ENCODE measurements around the gene FHAD1. TPM values are rescaled to one million over a fixed set of nuclear protein-coding genes. Genes with fewer than 3 reads are reported as not detected.

Gene FHAD1
- total and polyA plus RNA-seq, 4 donors = under 0.01 to 0.13 (median 0.05) TPM; not detected in 1

- H3K4me3 ChIP-seq (ENCODE audit: low read depth in 1 of 3, low read length in 3 of 3) = no peak overlapping the region
- H3K4me1 ChIP-seq (ENCODE audit: control insufficient read depth in 4 of 4, insufficient read depth in 4 of 4, low read length in 3 of 4) = peaks cover 0 to 12% (median 10%) of the 10 kb centered on the region in 4 donors
- DNase-seq (ENCODE audit: low spot score) = no peak
- H3K27ac ChIP-seq (ENCODE audit: low read depth in 1 of 2, low read length in 2 of 2) = no peak overlapping the region
- H3K36me3 ChIP-seq (ENCODE audit: control insufficient read depth in 4 of 4, insufficient read depth in 3 of 4, low read depth in 1 of 4, low read length in 3 of 4) = no peaks in the 10 kb centered on the region
- 83% methylated on average over 4 of the region's 4 CpGs for WGBS
- no peaks in the 10 kb centered on the region for H3K27me3 ChIP-seq (ENCODE audit: control insufficient read depth in 4 of 4, insufficient read depth in 4 of 4, low read length in 3 of 4)
- no peak for TF ChIP-seq TAF1 (conservative IDR thresholded peaks at IDR 0.05)
- TF ChIP-seq RXRA (IDR thresholded peaks at IDR 0.05) = no peak
- no peak for TF ChIP-seq HNF4G (IDR thresholded peaks at IDR 0.05)
- no peak for TF ChIP-seq HNF4A (conservative IDR thresholded peaks at IDR 0.05)
- no peak for TF ChIP-seq NR2F2 (IDR thresholded peaks at IDR 0.05)
- no peak for TF ChIP-seq JUND (IDR thresholded peaks at IDR 0.05)
- no peak for TF ChIP-seq YY1 (IDR thresholded peaks at IDR 0.05)
- TF ChIP-seq ZBTB33 (IDR thresholded peaks at IDR 0.05) = no peak
- no peak for TF ChIP-seq ATF3 (IDR thresholded peaks at IDR 0.05)
- no peak for TF ChIP-seq GABPA (IDR thresholded peaks at IDR 0.05 in 1 of 2, conservative IDR thresholded peaks at IDR 0.05 in 1 of 2)
- no peak for TF ChIP-seq FOXA1 (IDR thresholded peaks at IDR 0.05)
- no peak for TF ChIP-seq FOXA2 (IDR thresholded peaks at IDR 0.05)
- TF ChIP-seq MAX (IDR thresholded peaks at IDR 0.05) = no peak
- no peak for TF ChIP-seq EGR1 (IDR thresholded peaks at IDR 0.05; ENCODE audit: low read depth in 2 of 2)
- no peak for TF ChIP-seq SP1 (IDR thresholded peaks at IDR 0.05)
- TF ChIP-seq CTCF (IDR thresholded peaks at IDR 0.05; ENCODE audit: low read depth, low read length, missing input control) = no peak
- TF ChIP-seq, protein P1, sequence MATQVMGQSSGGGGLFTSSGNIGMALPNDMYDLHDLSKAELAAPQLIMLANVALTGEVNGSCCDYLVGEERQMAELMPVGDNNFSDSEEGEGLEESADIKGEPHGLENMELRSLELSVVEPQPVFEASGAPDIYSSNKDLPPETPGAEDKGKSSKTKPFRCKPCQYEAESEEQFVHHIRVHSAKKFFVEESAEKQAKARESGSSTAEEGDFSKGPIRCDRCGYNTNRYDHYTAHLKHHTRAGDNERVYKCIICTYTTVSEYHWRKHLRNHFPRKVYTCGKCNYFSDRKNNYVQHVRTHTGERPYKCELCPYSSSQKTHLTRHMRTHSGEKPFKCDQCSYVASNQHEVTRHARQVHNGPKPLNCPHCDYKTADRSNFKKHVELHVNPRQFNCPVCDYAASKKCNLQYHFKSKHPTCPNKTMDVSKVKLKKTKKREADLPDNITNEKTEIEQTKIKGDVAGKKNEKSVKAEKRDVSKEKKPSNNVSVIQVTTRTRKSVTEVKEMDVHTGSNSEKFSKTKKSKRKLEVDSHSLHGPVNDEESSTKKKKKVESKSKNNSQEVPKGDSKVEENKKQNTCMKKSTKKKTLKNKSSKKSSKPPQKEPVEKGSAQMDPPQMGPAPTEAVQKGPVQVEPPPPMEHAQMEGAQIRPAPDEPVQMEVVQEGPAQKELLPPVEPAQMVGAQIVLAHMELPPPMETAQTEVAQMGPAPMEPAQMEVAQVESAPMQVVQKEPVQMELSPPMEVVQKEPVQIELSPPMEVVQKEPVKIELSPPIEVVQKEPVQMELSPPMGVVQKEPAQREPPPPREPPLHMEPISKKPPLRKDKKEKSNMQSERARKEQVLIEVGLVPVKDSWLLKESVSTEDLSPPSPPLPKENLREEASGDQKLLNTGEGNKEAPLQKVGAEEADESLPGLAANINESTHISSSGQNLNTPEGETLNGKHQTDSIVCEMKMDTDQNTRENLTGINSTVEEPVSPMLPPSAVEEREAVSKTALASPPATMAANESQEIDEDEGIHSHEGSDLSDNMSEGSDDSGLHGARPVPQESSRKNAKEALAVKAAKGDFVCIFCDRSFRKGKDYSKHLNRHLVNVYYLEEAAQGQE (IDR thresholded peaks at IDR 0.05) = no peak
- TF ChIP-seq RAD21 (IDR thresholded peaks at IDR 0.05) = no peak
- no peaks in the 10 kb centered on the region for H3K9me3 ChIP-seq (ENCODE audit: control insufficient read depth in 4 of 4, low read length in 3 of 4)
- no peak overlapping the region for H3K9ac ChIP-seq (ENCODE audit: low read depth in 1 of 2, low read length in 2 of 2)
Measured at GRCh38 chr1:15332525-15332924, 85.5 kb downstream of the FHAD1 start.

Measured in liver (tissue), 9 donors.